H9 (cell line): ENCODE data around the gene HIPK1. TPM values are rescaled to one million over a fixed set of nuclear protein-coding genes. Genes with fewer than 3 reads are reported as not detected.

ENCODE experiments used
- DNase-seq: peaks from one replicate; pipeline ENCODE4 v3.0.0-alpha.2; 2017
- H2AFZ ChIP-seq: one replicate; pipeline ENCODE4 v1.6.1; 2013; ENCODE audit warnings: mild to moderate bottlenecking, low read length, control low read depth, moderate library complexity
- H2AK5ac ChIP-seq: 2 replicates; pipeline ENCODE4 v1.6.1; 2013; ENCODE audit warnings: low read length, control low read depth, mixed read lengths; ENCODE audit not compliant: insufficient read length
- H2BK120ac ChIP-seq: one replicate; pipeline ENCODE4 v1.6.1; 2013; ENCODE audit warnings: low read depth, mild to moderate bottlenecking, low read length, control low read depth, inconsistent platforms; ENCODE audit not compliant: poor library complexity, severe bottlenecking
- H2BK12ac ChIP-seq: 2 replicates; pipeline ENCODE4 v1.6.1; 2013; ENCODE audit warnings: low read length, control low read depth, mixed read lengths, low read depth; ENCODE audit not compliant: insufficient read length
- H2BK15ac ChIP-seq: 2 replicates; pipeline ENCODE4 v1.6.1; 2013; ENCODE audit warnings: low read depth, low read length, control low read depth
- H2BK20ac ChIP-seq: one replicate; pipeline ENCODE4 v1.6.1; 2013; ENCODE audit warnings: low read depth, mild to moderate bottlenecking, low read length, control low read depth, inconsistent platforms; ENCODE audit not compliant: poor library complexity, severe bottlenecking
- H2BK5ac ChIP-seq: 2 replicates; pipeline ENCODE4 v1.6.1; 2013; ENCODE audit warnings: low read length, control low read depth, mixed read lengths; ENCODE audit not compliant: insufficient read length
- H3K14ac ChIP-seq: 2 replicates; pipeline ENCODE4 v1.6.1; 2013; ENCODE audit warnings: low read length, control low read depth; ENCODE audit not compliant: insufficient read depth
- H3K18ac ChIP-seq: 2 replicates; pipeline ENCODE4 v1.6.1; 2013; ENCODE audit warnings: low read depth, mild to moderate bottlenecking, mixed read lengths, low read length, control low read depth; ENCODE audit not compliant: insufficient read length
- H3K23ac ChIP-seq: 2 replicates; pipeline ENCODE4 v1.6.1; 2013; ENCODE audit warnings: low read length, control low read depth, mixed read lengths, low read depth; ENCODE audit not compliant: insufficient read length
- H3K23me2 ChIP-seq: 2 replicates; pipeline ENCODE4 v1.6.1; 2013; ENCODE audit warnings: low read depth, mild to moderate bottlenecking, mixed read lengths, low read length, control low read depth; ENCODE audit not compliant: insufficient read length, poor library complexity, severe bottlenecking
- H3K27ac ChIP-seq: 2 replicates; pipeline ENCODE4 v1.5.1; 2013; ENCODE audit warnings: low read length, control low read depth, mixed read lengths, low read depth; ENCODE audit not compliant: insufficient read length
- H3K27me3 ChIP-seq: 2 replicates; pipeline ENCODE4 v1.6.1; 2013; ENCODE audit warnings: low read length, control low read depth, inconsistent platforms; ENCODE audit not compliant: insufficient read depth
- H3K4ac ChIP-seq: 2 replicates; pipeline ENCODE4 v1.6.1; 2013; ENCODE audit warnings: low read depth, mild to moderate bottlenecking, control low read depth, inconsistent platforms, low read length, moderate library complexity
- H3K4me1 ChIP-seq: 2 replicates; pipeline ENCODE4 v1.6.1; 2013; ENCODE audit warnings: low read length, control low read depth, inconsistent platforms; ENCODE audit not compliant: insufficient read depth
- H3K4me2 ChIP-seq: 2 replicates; pipeline ENCODE4 v1.6.1; 2013; ENCODE audit warnings: low read length, control low read depth, mixed read lengths; ENCODE audit not compliant: insufficient read length, insufficient read depth
- H3K56ac ChIP-seq: 2 replicates; pipeline ENCODE4 v1.6.1; 2013; ENCODE audit warnings: low read depth, mild to moderate bottlenecking, mixed read lengths, low read length, control low read depth; ENCODE audit not compliant: insufficient read length
- H3K79me1 ChIP-seq: 2 replicates; pipeline ENCODE4 v1.6.1; 2013; ENCODE audit warnings: low read depth, mild to moderate bottlenecking, moderate library complexity, low read length, control low read depth, inconsistent platforms; ENCODE audit not compliant: insufficient read depth, poor library complexity, severe bottlenecking
- H3K79me2 ChIP-seq: 2 replicates; pipeline ENCODE4 v1.6.1; 2013; ENCODE audit warnings: low read length, control low read depth, inconsistent platforms; ENCODE audit not compliant: insufficient read depth
- H3K9ac ChIP-seq: 2 replicates; pipeline ENCODE4 v1.6.1; 2013; ENCODE audit warnings: low read length, control low read depth, mixed read lengths; ENCODE audit not compliant: insufficient read length; ENCODE audit errors: extremely low read depth
- H3K9me3 ChIP-seq: one replicate; pipeline ENCODE4 v1.6.1; 2013; ENCODE audit warnings: low read depth, low read length, inconsistent platforms; ENCODE audit not compliant: control insufficient read depth
- H3T11ph ChIP-seq: one replicate; pipeline ENCODE4 v1.6.1; 2013; ENCODE audit warnings: mild to moderate bottlenecking, low read length, control low read depth, inconsistent platforms
- H4K20me1 ChIP-seq: one replicate; pipeline ENCODE4 v1.6.1; 2013; ENCODE audit not compliant: control insufficient read depth, insufficient read length, insufficient read depth
- H4K5ac ChIP-seq: 2 replicates; pipeline ENCODE4 v1.6.1; 2013; ENCODE audit warnings: low read depth, mild to moderate bottlenecking, mixed read lengths, low read length, control low read depth; ENCODE audit not compliant: insufficient read length
- H4K8ac ChIP-seq: replicated peaks from 2 replicates; pipeline ENCODE4 v1.6.1; 2013; ENCODE audit warnings: low read length, control low read depth, mixed read lengths, low read depth; ENCODE audit not compliant: insufficient read length
- H4K91ac ChIP-seq: 2 replicates; pipeline ENCODE4 v1.6.1; 2013; ENCODE audit warnings: low read depth, mild to moderate bottlenecking, moderate library complexity, mixed read lengths, low read length, control low read depth; ENCODE audit not compliant: insufficient read length
- H3K27ac Mint-ChIP-seq, 3 experiments: 2 replicates in 2 of 3; 3 replicates in 1 of 3; pipeline ENCODE4 v1.8.0; 2020 to 2021; ENCODE audit warnings: mixed read lengths in 3 of 3, mild to moderate bottlenecking in 1 of 3, moderate library complexity in 1 of 3
- H3K27me3 Mint-ChIP-seq: 2 replicates; pipeline ENCODE4 v1.8.0; 2021; ENCODE audit warnings: low read depth, mild to moderate bottlenecking, moderate library complexity, mixed read lengths
- H3K36me3 Mint-ChIP-seq, 3 experiments: 2 replicates in 2 of 3; 3 replicates in 1 of 3; pipeline ENCODE4 v1.8.0; 2020 to 2021; ENCODE audit warnings: low read depth in 3 of 3, mixed read lengths in 3 of 3; ENCODE audit not compliant: insufficient read depth in 1 of 3
- H3K4me1 Mint-ChIP-seq, 2 experiments: 2 replicates each; pipeline ENCODE4 v1.8.0; 2020; ENCODE audit warnings: mixed read lengths in 2 of 2
- H3K4me3 Mint-ChIP-seq, 2 experiments: 2 replicates in 1 of 2; 3 replicates in 1 of 2; pipeline ENCODE4 v1.8.0; 2020 to 2021; ENCODE audit warnings: mild to moderate bottlenecking in 2 of 2, mixed read lengths in 2 of 2, moderate library complexity in 1 of 2
- H3K9me3 Mint-ChIP-seq, 2 experiments: 2 replicates in 1 of 2; 3 replicates in 1 of 2; pipeline ENCODE4 v1.8.0; 2020; ENCODE audit warnings: mild to moderate bottlenecking in 2 of 2, mixed read lengths in 2 of 2, moderate library complexity in 1 of 2
- WGBS: extraction: QIAGEN DNeasy Blood & Tissue Kit; methylation state at CpG from one replicate; pipeline ENCODE4 v1.1.7; 2013; ENCODE audit warnings: missing lambda C conversion rate, low lambda C conversion rate, mixed read lengths; ENCODE audit not compliant: insufficient read length; ENCODE audit errors: extremely low coverage; 5-methylcytosine and 5-hydroxymethylcytosine counted together
- total RNA-seq: library from RNA; stranded (reverse); gene quantifications from 2 replicates; pipeline ENCODE4 v1.2.1, GENCODE V29; 2021
- TF ChIP-seq, protein P1 (sequence below): fragments of 200-600 bp; sonication (generic); conservative IDR thresholded peaks from 3 replicates; pipeline ENCODE4 v1.8.0; 2021; ENCODE audit warnings: antibody characterized with exemption, mild to moderate bottlenecking

Gene HIPK1
- total RNA-seq, 1 experiment from 2014 or later = 65.7 TPM

DNA sequence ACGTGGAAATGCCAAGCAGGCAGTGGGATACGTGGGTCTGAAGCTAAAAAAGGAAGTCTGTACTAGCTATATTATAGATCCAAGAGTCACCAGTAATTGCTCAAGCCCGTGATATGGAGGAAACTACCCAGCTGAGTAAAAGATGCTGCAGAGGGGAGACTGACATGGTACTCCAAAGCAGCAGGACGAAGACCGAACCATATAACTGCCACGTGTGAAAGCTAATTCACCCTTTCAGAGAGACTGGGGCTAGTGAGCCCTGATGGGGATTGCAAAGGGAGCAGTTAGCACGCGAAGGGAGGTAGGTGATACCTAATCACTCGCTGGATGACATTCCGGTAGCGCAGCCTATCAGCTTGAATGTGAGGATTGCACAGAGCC lies 24.8 kb upstream of the HIPK1 start:
- H2BK120ac ChIP-seq = no peak overlapping the region
- no peak overlapping the region for H3K56ac ChIP-seq
- Mint-ChIP-seq H3K4me3 (peak overlapping the region; percentile 94 to 96), H3K36me3 (peaks cover 0 to 30% (median 23%) of the 10 kb centered on the region in 3 experiments; a peak in 5 of 7 replicates), H3K9me3 (no peaks in the 10 kb centered on the region), H3K4me1 (peaks cover 11% of the 10 kb centered on the region in 2 experiments), H3K27me3 (no peaks in the 10 kb centered on the region), H3K27ac (peak overlapping the region; percentile 85 to 98 (median 95))
- no peaks in the 10 kb centered on the region for H3K79me2 ChIP-seq
- no peaks in the 10 kb centered on the region for H3K4me1 ChIP-seq
- no peak overlapping the region for H4K5ac ChIP-seq
- no peak overlapping the region for H2BK20ac ChIP-seq
- H3K9me3 ChIP-seq = no peaks in the 10 kb centered on the region
- H3K27me3 ChIP-seq = no peaks in the 10 kb centered on the region
- no CpG with 5 or more reads among the region's 11 CpGs for WGBS
- DNase-seq = peak; percentile 59
- H2BK5ac ChIP-seq = no peak overlapping the region
- H3K14ac ChIP-seq = no peak overlapping the region
- no peak overlapping the region for H2AFZ ChIP-seq
- H3K23ac ChIP-seq = no peak overlapping the region
- H3T11ph ChIP-seq = no peak overlapping the region
- H3K27ac ChIP-seq = no peak overlapping the region
- H2BK12ac ChIP-seq = no peak overlapping the region
- H2AK5ac ChIP-seq = no peak overlapping the region
- H3K9ac ChIP-seq = peak overlapping the region; percentile 49
- peak overlapping the region; percentile 27 for H3K18ac ChIP-seq
- no peaks in the 10 kb centered on the region for H4K20me1 ChIP-seq
- TF ChIP-seq, protein P1, sequence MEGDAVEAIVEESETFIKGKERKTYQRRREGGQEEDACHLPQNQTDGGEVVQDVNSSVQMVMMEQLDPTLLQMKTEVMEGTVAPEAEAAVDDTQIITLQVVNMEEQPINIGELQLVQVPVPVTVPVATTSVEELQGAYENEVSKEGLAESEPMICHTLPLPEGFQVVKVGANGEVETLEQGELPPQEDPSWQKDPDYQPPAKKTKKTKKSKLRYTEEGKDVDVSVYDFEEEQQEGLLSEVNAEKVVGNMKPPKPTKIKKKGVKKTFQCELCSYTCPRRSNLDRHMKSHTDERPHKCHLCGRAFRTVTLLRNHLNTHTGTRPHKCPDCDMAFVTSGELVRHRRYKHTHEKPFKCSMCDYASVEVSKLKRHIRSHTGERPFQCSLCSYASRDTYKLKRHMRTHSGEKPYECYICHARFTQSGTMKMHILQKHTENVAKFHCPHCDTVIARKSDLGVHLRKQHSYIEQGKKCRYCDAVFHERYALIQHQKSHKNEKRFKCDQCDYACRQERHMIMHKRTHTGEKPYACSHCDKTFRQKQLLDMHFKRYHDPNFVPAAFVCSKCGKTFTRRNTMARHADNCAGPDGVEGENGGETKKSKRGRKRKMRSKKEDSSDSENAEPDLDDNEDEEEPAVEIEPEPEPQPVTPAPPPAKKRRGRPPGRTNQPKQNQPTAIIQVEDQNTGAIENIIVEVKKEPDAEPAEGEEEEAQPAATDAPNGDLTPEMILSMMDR = no peak
- no peak overlapping the region for H3K4ac ChIP-seq
- H4K8ac ChIP-seq = no peak overlapping the region
- peak overlapping the region; percentile 79 for H3K4me2 ChIP-seq
- H4K91ac ChIP-seq = no peak overlapping the region
- peaks cover 11% of the 10 kb centered on the region for H3K23me2 ChIP-seq
- H3K79me1 ChIP-seq = no peaks in the 10 kb centered on the region
- no peak overlapping the region for H2BK15ac ChIP-seq
